T-helper 1 cell treated with Interleukin-12 subunit alpha and Interleukin-12 subunit beta and Interleukin-4 antibody, amounts not matched to agents 30 μg/mL and 1 μg/mL, for 36 hours (primary cell): ENCODE data around the gene GATA2.
A peak's percentile ranks its signal among the peaks of the same experiment; 100 is the strongest.

Experiments used
- H3K27ac Mint-ChIP-seq: one replicate; pipeline ENCODE4 v1.8.0; 2021; ENCODE audit warnings: mild to moderate bottlenecking, mixed read lengths
- H3K27me3 Mint-ChIP-seq: one replicate; pipeline ENCODE4 v1.8.0; 2021; ENCODE audit warnings: low read depth, mixed read lengths
- H3K36me3 Mint-ChIP-seq: one replicate; pipeline ENCODE4 v1.8.0; 2021; ENCODE audit warnings: low read depth, mixed read lengths
- H3K4me1 Mint-ChIP-seq: one replicate; pipeline ENCODE4 v1.8.0; 2021; ENCODE audit warnings: low read depth, mixed read lengths
- H3K4me3 Mint-ChIP-seq: one replicate; pipeline ENCODE4 v1.8.0; 2021; ENCODE audit warnings: mild to moderate bottlenecking, moderate library complexity, mixed read lengths
- H3K9me3 Mint-ChIP-seq: one replicate; pipeline ENCODE4 v1.8.0; 2021; ENCODE audit warnings: mixed read lengths

Gene GATA2

DNA sequence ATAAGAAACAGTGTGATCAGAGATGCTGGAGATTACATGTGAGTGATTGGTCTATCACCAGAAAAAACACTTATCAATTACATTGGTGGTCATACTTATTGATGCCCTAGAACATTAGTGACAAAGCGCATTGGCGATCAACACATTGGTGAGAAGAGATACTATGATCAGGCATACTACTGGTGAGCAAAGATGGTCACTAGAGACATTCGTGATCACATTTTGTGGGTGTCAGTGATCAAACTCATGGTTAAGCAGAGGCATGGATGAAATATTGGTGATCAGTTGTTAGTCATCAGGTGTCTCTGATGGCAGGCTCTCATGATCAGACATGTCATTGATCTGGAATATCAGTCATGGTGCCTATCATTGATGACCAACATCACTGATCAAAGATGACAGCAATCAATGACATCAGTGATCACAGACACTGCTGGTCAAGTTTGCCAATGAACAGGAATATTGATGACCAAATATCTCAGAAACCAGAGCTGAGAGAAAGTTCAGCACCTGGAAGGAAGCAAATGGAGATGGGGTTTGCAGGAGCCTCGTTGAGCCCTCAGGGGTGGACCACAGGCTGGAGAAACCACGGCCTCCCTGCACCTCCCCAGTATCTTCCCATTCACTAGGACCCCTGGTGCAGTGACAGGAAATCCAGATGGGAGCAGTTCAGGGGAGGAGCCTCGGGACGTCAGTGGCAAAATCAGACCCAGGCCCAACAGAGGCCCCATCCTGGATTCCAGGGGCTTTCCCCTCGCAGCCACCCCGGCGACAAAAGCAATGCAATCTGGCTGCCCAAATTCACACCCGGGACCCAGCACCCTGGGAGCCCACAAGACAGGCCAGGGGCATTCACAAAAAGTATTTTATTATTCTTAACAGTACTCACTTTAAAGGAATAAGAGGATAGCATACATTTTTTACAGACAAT lies 14.2 kb downstream of the GATA2 start:
- Mint-ChIP-seq H3K9me3 (no peaks in the 10 kb centered on the region), H3K36me3 (no peaks in the 10 kb centered on the region), H3K27me3 (peaks cover 44% of the 10 kb centered on the region)

DNA sequence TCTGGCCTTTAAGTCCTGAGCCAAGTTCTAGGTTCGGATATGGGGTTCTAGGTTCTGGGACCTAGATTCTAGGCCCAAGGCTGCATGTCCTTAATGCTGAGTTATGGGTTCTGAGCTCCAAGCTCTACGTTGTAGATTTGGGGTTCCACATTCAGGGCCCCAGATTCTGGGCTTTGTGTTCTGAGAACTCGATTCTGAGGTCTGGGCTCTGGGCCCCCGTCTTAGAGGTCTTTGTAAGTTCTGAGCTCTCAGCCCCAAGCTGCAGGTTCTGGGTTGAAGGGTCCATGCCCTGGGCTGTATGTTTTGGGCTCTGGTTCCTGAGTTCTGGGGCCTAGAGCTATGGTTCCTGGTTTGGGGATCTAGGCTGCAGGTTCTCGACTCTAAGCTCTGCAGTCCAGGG lies 16.3 kb downstream of the GATA2 start:
- Mint-ChIP-seq H3K27ac (no peak overlapping the region), H3K9me3 (no peaks in the 10 kb centered on the region), H3K4me1 (no peaks in the 10 kb centered on the region), H3K36me3 (no peaks in the 10 kb centered on the region), H3K4me3 (no peak overlapping the region), H3K27me3 (peaks cover 37% of the 10 kb centered on the region)

More for the DNA sequence above, 14.2 kb downstream of the GATA2 start:
- H3K4me1 Mint-ChIP-seq: peaks cover 7% of the 10 kb centered on the region
- no peak overlapping the region for H3K27ac Mint-ChIP-seq
- H3K4me3 Mint-ChIP-seq: no peak overlapping the region

DNA sequence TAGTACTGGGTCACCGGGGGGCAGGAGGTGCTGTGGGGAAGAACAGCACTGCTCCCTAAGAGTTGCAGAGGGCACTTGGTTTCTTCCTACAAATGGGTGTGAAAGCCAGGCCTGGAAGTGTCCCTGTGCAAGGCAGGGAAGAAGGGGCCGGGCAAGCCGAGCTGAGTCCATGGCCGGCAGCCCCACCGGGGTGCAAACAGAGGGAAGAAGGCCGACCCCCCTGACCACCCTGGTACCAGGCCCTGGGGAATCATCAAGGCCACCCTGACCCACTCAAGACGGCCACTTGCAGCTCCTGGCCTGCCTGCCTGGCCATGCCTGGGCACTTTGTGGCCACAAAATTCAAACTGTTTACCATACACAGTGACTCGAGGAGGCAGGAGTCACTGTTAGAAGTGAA lies 17.6 kb downstream of the GATA2 start:
- Mint-ChIP-seq H3K9me3 (no peaks in the 10 kb centered on the region), H3K4me3 (no peak overlapping the region), H3K27me3 (peaks cover 44% of the 10 kb centered on the region), H3K4me1 (no peaks in the 10 kb centered on the region), H3K36me3 (no peaks in the 10 kb centered on the region), H3K27ac (no peak overlapping the region)

DNA sequence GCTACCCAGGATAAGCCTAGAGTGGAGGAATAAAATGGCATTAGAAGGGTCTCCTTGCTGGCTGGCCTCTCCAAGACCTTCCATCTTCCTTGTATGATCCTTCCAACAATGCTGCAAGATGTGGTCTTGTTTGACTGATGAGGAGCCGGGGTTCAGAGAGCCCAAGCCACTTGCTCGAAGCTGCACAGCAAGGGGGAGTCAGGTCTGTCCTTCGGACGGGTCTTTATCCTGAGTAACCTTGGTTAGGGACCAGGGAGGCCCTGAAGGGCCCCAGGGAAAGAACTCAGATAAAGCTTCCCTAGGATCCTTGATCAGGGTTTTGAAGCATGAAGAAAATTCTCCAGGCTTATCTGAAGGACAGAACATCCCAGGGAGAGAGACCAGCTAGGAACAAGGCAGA lies 19.3 kb downstream of the GATA2 start:
- H3K36me3 Mint-ChIP-seq: no peaks in the 10 kb centered on the region
- H3K4me1 Mint-ChIP-seq: no peaks in the 10 kb centered on the region
- H3K27ac Mint-ChIP-seq: no peak overlapping the region
- H3K9me3 Mint-ChIP-seq: no peaks in the 10 kb centered on the region
- H3K4me3 Mint-ChIP-seq: no peak overlapping the region
- H3K27me3 Mint-ChIP-seq: peaks cover 38% of the 10 kb centered on the region

DNA sequence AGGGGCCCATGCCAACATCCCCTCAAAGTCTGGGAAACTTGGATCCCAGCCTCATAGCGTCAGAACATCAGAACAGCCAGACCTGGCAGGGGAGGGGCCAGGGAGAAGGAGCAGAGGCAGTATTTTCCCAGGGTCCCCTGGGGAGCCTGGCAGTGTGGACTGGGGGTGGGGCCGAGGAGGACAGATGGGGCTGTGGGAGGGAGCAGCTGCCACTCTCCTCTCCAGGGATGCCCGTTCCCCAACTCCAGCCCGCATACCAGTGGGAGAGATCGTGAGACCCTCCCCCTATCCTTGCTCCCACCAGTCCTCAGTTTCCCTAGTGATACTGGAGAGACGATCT lies 19.9 kb downstream of the GATA2 start:
- Mint-ChIP-seq H3K4me3 (no peak overlapping the region), H3K36me3 (no peaks in the 10 kb centered on the region), H3K27me3 (peaks cover 33% of the 10 kb centered on the region), H3K4me1 (no peaks in the 10 kb centered on the region), H3K9me3 (no peaks in the 10 kb centered on the region), H3K27ac (no peak overlapping the region)

DNA sequence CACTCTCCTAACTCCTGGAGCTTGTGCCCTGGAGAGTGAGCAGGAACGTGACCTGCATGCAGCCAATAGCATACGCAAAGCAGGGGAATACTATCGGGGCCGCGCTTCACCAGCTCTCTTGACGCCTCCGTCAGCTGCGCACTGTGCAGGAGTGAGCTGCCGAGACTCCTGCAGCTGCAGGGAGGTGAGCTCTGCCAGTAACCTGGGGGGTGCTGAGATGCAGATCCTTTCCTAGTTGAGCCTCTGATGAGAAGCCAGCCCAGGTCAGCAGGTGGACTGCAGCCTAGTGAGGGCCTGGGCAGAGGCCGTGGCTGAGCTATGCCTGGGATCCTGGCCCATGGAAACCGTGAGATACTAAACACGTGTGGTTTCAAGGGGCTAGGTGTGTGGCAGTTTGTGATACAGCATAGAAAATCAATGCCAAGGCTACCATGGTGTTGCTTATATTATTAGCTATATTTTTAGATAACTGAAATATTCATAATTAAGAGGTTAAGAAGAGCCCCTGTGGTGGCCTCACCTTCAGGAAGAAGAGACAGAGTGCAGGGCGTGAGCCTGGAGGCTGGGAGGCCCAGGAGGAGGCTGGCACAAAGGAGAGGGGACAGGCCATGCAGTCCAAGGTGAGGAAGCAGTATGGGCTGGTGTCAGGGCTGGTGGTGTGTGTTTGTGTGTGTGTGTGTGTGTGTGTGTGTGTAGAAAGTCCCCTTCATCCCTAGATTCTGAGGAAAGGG lies 20.4 kb downstream of the GATA2 start:
- H3K27ac Mint-ChIP-seq: no peak overlapping the region
- H3K4me3 Mint-ChIP-seq: no peak overlapping the region
- no peaks in the 10 kb centered on the region for H3K9me3 Mint-ChIP-seq
- no peaks in the 10 kb centered on the region for H3K4me1 Mint-ChIP-seq
- H3K27me3 Mint-ChIP-seq: peaks cover 28% of the 10 kb centered on the region
- no peaks in the 10 kb centered on the region for H3K36me3 Mint-ChIP-seq

DNA sequence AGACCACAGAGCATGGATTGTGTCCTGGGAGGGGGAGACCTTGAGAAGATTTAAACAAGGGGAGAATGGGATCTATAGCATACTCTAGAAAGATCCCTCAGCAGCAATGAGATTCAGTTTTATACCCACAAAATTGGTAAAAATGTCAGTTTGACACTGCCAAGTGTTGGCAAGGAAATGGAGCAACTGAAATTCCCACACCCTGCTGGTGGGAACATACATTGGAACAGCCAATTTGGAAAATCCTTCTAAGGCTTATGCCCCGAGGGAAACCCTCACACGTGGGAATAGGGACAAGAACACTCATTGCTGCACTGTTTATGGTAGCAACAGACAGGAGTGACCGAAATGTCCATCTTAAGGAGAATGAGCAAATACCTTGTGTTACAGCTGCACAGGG lies 21.3 kb downstream of the GATA2 start:
- Mint-ChIP-seq H3K36me3 (no peaks in the 10 kb centered on the region), H3K9me3 (no peaks in the 10 kb centered on the region), H3K4me1 (peaks cover 8% of the 10 kb centered on the region), H3K27ac (no peak overlapping the region), H3K27me3 (peaks cover 32% of the 10 kb centered on the region), H3K4me3 (no peak overlapping the region)

DNA sequence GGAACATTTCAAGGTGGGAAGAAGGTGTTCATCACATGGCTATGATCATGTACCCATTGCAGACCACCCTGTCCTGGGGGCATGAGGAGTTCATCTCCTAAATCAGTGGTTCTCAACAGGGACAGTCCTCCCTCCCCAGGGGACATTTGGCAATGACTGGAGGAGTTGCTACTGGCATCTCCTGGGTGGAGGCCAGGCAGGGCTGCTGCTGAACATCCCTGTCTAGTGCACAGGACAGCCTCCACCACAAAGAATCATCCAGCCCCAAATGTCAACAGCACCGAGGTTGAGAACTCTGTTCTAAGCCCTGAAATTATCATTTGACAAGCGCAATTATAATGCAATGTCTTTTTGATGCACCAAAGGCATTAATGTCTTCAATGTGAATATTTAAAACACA lies 21.9 kb downstream of the GATA2 start:
- no peaks in the 10 kb centered on the region for H3K9me3 Mint-ChIP-seq
- H3K4me1 Mint-ChIP-seq: peaks cover 9% of the 10 kb centered on the region
- H3K27me3 Mint-ChIP-seq: peaks cover 36% of the 10 kb centered on the region
- no peak overlapping the region for H3K4me3 Mint-ChIP-seq
- H3K27ac Mint-ChIP-seq: no peak overlapping the region
- no peaks in the 10 kb centered on the region for H3K36me3 Mint-ChIP-seq

DNA sequence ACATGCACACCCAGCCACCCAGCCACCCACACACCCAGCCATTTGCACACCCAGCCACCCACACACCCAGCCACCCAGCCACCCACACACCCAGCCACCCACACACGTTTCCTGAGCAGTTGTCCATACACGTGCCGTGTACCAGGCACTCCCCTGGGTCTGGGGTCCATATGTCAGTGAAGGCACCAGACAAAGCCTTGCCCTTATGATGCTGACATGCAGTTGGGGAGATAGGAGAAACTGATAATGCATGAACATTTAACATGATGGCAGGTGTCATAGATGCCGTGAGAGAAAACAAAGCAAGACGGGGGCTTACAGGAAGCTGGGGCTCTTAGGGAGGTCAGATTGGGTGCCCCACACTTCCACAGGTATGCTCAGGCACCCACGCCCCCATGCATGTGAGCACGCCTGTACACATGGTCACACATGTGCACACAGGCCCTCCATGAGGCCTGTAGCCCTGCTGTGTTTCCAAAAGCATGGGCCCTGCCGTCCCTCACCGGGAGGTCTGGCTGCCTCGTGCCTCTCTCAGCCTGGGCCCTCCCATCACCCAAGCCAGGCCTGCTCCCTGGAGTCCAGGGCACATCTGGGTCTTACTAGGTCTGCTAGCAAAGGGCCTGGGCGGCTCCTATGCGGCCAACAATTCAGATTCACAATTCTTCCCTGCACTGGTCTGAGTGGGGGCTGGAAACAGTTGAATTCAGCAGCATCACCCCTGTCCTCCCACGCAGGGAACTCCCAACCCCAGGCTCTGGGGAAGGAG lies 22.7 kb downstream of the GATA2 start:
- H3K4me1 Mint-ChIP-seq: peaks cover 13% of the 10 kb centered on the region
- no peaks in the 10 kb centered on the region for H3K9me3 Mint-ChIP-seq
- H3K27me3 Mint-ChIP-seq: peaks cover 43% of the 10 kb centered on the region
- no peaks in the 10 kb centered on the region for H3K36me3 Mint-ChIP-seq
- no peak overlapping the region for H3K27ac Mint-ChIP-seq
- no peak overlapping the region for H3K4me3 Mint-ChIP-seq

DNA sequence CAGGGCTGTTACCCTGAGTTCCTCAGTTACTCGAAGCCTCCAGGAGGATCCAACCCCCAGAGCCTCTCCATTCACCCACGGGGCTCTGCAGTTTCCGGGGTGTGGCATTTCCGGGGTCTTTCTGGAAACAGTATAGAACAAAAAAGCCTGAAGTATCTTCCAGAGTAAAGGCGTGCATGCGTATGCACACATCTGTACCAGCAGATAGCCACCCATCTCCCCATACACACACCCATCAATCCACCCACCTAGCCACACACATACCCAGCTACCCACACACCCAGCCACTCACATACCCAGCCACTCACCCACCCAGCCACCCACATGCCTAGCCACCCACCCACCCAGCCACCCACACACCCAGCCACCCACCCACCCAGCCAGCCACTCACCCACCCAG lies 23.4 kb downstream of the GATA2 start:
- H3K27me3 Mint-ChIP-seq: peaks cover 47% of the 10 kb centered on the region
- no peak overlapping the region for H3K4me3 Mint-ChIP-seq
- peaks cover 16% of the 10 kb centered on the region for H3K4me1 Mint-ChIP-seq
- H3K27ac Mint-ChIP-seq: no peak overlapping the region
- no peaks in the 10 kb centered on the region for H3K36me3 Mint-ChIP-seq
- H3K9me3 Mint-ChIP-seq: no peaks in the 10 kb centered on the region

DNA sequence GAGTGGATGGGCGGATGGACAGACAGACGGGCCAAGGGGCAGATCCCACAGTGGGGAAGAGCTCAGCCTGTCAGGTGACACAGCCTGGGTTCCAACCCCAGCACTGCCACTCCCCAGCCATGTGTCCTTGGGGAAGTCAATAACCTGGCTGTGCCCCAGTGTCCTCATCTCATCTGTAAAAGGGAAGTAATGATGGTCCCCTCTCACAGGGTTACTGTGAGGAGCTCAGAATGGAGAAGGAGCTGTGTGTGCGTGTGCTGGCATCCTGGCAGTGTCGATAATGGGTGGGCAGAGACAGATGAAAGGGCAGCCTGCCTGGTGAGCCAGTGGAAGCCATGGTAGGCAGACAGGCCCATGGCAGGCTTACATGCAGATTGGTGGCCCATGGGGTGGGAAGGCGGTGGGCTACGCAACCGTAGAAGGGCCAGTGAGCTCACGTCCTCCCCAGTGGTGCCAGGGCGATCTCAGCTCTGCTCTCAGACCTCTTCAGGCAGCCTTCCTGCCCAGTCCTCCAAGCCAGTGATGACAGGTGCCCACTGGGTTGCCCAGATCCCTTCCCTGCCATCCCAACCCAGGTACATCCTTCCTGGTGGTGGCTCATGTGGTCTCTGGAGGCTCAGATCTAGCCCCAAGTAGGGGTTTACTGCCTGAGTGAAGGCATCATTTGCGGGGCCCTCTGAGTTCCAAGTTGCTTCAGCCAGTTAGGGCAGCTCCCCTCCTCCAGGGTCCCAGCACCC lies 24.0 kb downstream of the GATA2 start:
- H3K27ac Mint-ChIP-seq: no peak overlapping the region
- no peak overlapping the region for H3K4me3 Mint-ChIP-seq
- peaks cover 19% of the 10 kb centered on the region for H3K4me1 Mint-ChIP-seq
- H3K9me3 Mint-ChIP-seq: no peaks in the 10 kb centered on the region
- no peaks in the 10 kb centered on the region for H3K36me3 Mint-ChIP-seq
- peaks cover 47% of the 10 kb centered on the region for H3K27me3 Mint-ChIP-seq

DNA sequence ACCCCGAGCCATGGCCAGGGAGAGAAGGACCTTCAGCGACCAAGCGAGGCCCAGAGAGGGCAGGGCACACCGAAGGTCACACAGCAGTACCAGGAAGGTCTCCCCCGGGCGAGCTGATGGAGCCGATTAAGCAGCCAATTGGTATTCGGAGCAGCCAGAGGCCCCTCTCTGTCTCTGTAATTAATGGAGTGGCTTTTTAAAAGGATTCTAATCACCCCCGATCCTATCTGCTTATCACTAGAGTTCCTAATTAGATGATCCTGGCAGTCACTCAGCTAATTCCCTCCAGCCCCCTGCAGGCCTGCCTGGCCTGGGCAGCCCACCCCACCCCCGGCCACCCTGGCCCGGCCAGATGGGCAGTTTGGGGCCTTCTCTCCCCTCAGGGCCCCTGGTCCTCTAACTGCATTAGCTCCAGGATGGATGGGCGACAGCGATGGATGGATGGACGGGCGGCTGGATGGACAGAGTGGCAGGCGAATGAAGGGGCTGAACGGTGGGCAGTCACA lies 24.7 kb downstream of the GATA2 start:
- no peak overlapping the region for H3K4me3 Mint-ChIP-seq
- no peaks in the 10 kb centered on the region for H3K36me3 Mint-ChIP-seq
- H3K27me3 Mint-ChIP-seq: peaks cover 41% of the 10 kb centered on the region
- H3K4me1 Mint-ChIP-seq: peaks cover 19% of the 10 kb centered on the region
- H3K9me3 Mint-ChIP-seq: no peaks in the 10 kb centered on the region
- H3K27ac Mint-ChIP-seq: no peak overlapping the region

DNA sequence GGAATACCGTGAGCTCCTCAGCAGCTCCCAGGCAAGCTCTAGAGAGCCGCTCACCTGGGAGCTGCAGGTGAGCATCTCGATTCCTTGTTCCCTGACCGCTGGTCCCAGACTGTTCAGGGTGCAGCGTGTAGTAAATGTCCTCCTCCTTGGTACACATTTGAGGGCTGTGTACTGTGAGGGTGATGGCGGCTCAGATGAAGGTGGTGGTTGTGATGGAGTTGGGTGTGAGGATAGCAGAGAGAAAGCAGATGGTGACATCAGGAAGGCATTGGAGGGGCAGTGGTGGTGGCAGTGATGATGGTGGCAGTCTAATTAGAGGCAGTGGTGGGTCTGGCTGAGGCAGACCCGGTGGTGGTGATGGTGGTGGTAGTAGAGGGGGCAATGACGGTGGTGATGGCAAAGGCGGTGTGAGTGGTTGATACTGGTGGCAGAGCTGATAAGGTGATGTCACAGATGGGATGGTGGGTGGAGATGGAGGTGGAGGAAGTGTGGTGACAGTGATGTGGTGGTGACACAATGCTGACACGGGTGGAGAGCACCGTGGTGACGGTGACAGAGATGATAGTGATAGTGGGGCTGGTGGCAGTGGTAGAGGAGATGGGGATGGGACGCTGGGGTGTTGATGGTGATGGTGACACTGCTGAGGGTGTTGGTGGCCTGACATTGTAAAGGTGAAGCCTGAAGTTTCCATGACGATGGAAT lies 26.0 kb downstream of the GATA2 start, which contains the start of gene DNAJB8:
TSS of gene DNAJB8 (minus strand) at position 51 of the 702 bp plus-strand sequence. CDS start 3,645 bp downstream, outside the sequence.
- Mint-ChIP-seq H3K36me3 (no peaks in the 10 kb centered on the region), H3K4me3 (peak within 1 kb of the TSS; percentile 32), H3K27me3 (peaks cover 36% of the 10 kb centered on the region), H3K4me1 (peaks cover 19% of the 10 kb centered on the region), H3K27ac (peak within 1 kb of the TSS; percentile 78), H3K9me3 (no peaks in the 10 kb centered on the region)
